ENCODE data around the gene RPS21. TPM values are rescaled to one million over a fixed set of nuclear protein-coding genes. Genes with fewer than 3 reads are reported as not detected.
A peak's percentile ranks its signal among the peaks of the same experiment; 100 is the strongest.

Gene RPS21
- total and polyA plus RNA-seq, 9 of the 15 experiments (the other 6 are each of a cell fraction or from before 2014, with no cell fraction given) = 1,380 to 5,647 (median 3,091) TPM

DNA sequence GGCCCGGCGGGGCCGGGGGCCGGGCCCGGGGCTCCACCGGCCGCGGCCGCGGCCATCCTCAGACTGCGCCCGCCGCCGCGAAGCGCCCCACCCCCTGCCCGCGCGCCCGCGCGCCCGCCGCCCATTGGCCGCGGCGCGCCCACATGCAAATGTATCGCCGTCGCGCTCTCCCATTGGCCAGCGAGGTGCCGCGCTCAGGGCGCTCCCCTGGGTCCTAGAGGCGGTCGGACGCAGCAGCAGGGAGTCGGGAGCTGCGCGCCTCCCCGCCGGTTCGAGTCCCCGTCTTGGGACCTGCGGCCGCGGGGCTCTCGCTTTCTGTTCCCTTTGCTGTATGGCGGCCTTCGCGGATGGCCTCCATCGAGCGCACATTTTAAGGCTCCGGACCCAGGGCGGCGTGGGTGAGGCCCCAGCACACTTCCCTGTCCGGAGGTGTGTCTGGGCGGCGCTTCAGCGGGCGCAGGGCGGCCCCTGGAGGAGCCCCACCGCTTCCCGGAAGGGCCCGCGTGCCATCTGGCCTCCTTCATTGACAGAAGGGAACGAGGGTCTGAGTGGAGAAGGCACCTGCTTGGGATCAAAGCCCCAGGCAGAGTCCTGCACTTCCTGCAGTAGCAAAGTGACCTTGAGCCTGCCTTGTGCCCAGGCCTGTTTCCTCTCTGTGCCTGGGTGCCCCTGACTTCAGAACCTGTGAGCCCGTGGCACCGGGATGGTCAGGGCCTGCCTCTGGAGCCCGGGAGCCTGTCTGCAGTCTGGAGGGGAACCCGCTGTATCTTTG, 20.5 kb downstream of the RPS21 start, which contains the start of gene CABLES2 (continued):
- no peak for TF ChIP-seq PREB (CRISPR knock-in tag; IDR thresholded peaks at IDR 0.05)
- no peak for TF ChIP-seq PTTG1 (tag; IDR thresholded peaks at IDR 0.05; ENCODE audit: low read depth)
- TF ChIP-seq SMARCC2 (IDR thresholded peaks at IDR 0.05; ENCODE audit: low read depth) = peak; percentile 49; the same call in 1 of the 2 replicates
- TF ChIP-seq WHSC1 (IDR thresholded peaks at IDR 0.05; ENCODE audit: low read length) = no peak
- TF ChIP-seq, protein P1, sequence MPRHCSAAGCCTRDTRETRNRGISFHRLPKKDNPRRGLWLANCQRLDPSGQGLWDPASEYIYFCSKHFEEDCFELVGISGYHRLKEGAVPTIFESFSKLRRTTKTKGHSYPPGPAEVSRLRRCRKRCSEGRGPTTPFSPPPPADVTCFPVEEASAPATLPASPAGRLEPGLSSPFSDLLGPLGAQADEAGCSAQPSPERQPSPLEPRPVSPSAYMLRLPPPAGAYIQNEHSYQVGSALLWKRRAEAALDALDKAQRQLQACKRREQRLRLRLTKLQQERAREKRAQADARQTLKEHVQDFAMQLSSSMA (CRISPR knock-in tag; IDR thresholded peaks at IDR 0.05) = no peak
- TF ChIP-seq JUND (IDR thresholded peaks at IDR 0.05; ENCODE audit: borderline replicate concordance, low read depth, low read length) = no peak
- no peak; the same call in 2 of the 3 replicates for TF ChIP-seq JUND (tag; IDR thresholded peaks at IDR 0.05; ENCODE audit: borderline replicate concordance, low read depth, low read length)
- TF ChIP-seq RBM17 (IDR thresholded peaks at IDR 0.05; ENCODE audit: borderline replicate concordance, low read depth, low read length) = no peak
- no peak for TF ChIP-seq ARID3A (IDR thresholded peaks at IDR 0.05; ENCODE audit: borderline replicate concordance, low read depth, low read length)
- TF ChIP-seq, protein P2, sequence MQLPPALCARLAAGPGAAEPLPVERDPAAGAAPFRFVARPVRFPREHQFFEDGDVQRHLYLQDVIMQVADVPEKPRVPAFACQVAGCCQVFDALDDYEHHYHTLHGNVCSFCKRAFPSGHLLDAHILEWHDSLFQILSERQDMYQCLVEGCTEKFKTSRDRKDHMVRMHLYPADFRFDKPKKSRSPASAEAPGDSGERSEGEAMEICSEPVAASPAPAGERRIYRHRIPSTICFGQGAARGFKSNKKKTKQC (CRISPR knock-in tag; IDR thresholded peaks at IDR 0.05) = 0 out of 2 replicates have a peak, but pooled peaks have one; percentile 68
- 0 out of 2 replicates have a peak, but pooled peaks have one; percentile 29 for TF ChIP-seq MIER1 (IDR thresholded peaks at IDR 0.05; ENCODE audit: low read depth)
- TF ChIP-seq ZC3H11A (IDR thresholded peaks at IDR 0.05; ENCODE audit: low read depth, low read length) = no peak
- TF ChIP-seq ZNF445 (CRISPR knock-in tag; IDR thresholded peaks at IDR 0.05; ENCODE audit: low read depth) = no peak
- no peak for TF ChIP-seq MTA2 (IDR thresholded peaks at IDR 0.05; ENCODE audit: low read depth)
- TF ChIP-seq HMGXB4 (CRISPR knock-in tag; IDR thresholded peaks at IDR 0.05) = no peak
- TF ChIP-seq PTBP1 (IDR thresholded peaks at IDR 0.05; ENCODE audit: low read depth, low read length) = no peak
- peak; percentile 57 for TF ChIP-seq ETV1 (tag; conservative IDR thresholded peaks at IDR 0.05; ENCODE audit: low read depth)
- TF ChIP-seq CEBPG (CRISPR knock-in tag; IDR thresholded peaks at IDR 0.05) = no peak
- no peak for TF ChIP-seq CEBPG (tag; conservative IDR thresholded peaks at IDR 0.05 in 1 of 2, IDR thresholded peaks at IDR 0.05 in 1 of 2)
- TF ChIP-seq FOXA1 (IDR thresholded peaks at IDR 0.05; ENCODE audit: borderline replicate concordance) = no peak
- TF ChIP-seq ZBTB17 (CRISPR knock-in tag; IDR thresholded peaks at IDR 0.05) = peak; percentile 79; the same call in 1 of the 2 replicates
- 0 out of 2 replicates have a peak, but pooled peaks have one; percentile 16 for TF ChIP-seq SPI1 (IDR thresholded peaks at IDR 0.05; ENCODE audit: borderline replicate concordance, low read depth, low read length)
- no peak for TF ChIP-seq MEF2D (tag; conservative IDR thresholded peaks at IDR 0.05; ENCODE audit: low read depth)
